CD1c-positive myeloid dendritic cell (primary cell): ENCODE data around the gene LRRC55.

Experiments
- DNase-seq: peaks from one replicate; pipeline ENCODE4 v3.0.0-alpha.2; 2016; ENCODE audit errors: extremely low spot score

The LRRC55 gene

DNA sequence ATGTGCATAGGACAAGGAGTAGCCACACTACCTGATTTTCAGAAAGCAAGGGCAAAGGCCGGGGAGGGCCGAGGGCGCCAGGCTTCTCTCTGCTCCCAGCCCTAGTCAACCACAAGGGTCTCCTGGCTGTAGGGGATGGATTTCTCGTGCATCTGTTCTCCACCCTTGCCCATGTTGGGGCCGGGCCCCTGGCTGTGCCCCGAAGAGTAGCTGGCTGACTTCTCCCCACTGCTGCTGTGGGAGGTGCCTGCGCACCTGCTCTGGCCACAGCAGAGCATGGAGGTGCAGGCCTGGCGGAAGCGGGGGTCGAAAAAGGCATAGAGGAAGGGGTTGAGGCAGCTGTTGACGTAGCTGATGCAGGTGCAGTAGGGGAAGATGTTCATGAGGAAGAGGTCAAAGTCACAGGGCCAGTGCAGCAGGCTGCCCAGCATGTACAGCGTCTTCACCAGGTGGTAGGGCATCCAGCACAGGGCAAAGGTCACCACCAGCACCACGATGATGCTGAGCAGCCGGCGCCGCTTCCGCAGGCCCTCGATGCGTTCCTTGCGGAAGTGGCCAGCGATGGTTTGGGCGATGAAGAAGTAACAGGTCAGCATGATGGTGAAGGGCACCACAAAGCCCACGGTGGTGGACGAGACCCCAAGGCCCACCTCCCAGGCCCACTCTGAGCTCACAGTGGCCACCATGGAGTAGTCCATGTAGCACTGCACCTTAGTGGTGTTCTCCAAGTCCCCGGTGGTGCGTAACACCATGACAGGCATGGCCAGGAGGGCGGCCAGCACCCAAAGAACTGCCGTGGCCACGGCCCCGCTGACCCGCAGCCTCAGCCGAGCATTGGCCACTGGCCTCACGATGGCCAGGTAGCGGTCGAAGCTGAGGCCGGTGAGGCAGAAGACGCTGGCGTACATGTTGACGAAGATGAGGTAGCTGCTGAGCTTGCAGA is 54.3 kb downstream of the LRRC55 start:
- DNase-seq: no peak

GRCh38 chr11:57237204-57237681 is 55.5 kb downstream of the LRRC55 start, which contains the start of gene APLNR:
Gene APLNR (minus strand): TSS chr11:57237250. CDS start chr11:57237004, 246 bp downstream.
- no peak for DNase-seq

- no peak for DNase-seq
These were observed 57.6 kb downstream of the LRRC55 start for GRCh38 chr11:57239348-57239747.

DNA sequence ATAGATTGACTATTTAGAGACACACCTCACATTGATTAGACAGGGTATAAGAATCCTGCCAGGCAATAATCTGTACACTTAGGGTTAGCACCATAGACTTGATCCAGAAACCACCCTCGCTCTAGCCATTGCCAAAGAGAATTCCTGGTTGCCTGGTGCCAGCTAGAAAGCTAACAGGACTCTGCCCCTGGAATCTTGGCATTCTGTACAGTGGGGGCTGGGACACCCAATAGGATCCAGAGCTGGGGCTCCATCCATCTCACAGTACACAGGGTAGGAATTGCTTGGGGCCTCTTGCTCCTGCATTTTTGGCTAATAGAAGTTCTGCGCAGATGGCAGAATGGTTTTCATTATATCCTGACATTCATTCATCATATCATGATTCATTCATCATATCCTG is 58.3 kb downstream of the LRRC55 start:
- no peak for DNase-seq

DNA sequence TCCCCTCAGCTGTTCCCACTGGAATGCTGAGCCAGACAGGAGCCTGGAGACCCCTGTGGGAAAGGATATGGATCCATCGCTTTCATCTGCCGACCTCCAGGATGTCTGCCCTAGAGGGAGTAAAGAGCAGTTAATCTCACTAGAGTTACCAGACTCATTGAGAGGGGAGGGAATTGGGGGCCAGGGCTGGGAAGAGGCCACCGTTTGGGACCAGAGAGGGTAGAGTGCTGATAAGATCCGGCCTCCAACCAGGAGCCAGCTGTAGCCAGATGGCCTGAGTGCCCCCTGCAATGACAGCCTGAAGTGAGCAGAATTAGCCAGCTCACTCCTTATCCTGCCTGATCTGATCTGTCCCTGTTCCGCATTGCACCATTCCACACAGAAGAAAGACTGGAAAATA is 59.0 kb downstream of the LRRC55 start:
- no peak for DNase-seq
